AG08396 (cell line): Measurements from ENCODE around the gene ZNF835.

Source experiments
- DNase-seq: peaks from one replicate; pipeline ENCODE4 v3.0.0; 2012; ENCODE audit warnings: low spot score, mixed read lengths

ZNF835 gene

GRCh38 chr19:56663931-56664500 lies 7.5 kb downstream of the ZNF835 start:
- no peak for DNase-seq

- DNase-seq = no peak
These were observed 10.3 kb downstream of the ZNF835 start for GRCh38 chr19:56661248-56661647.

DNA sequence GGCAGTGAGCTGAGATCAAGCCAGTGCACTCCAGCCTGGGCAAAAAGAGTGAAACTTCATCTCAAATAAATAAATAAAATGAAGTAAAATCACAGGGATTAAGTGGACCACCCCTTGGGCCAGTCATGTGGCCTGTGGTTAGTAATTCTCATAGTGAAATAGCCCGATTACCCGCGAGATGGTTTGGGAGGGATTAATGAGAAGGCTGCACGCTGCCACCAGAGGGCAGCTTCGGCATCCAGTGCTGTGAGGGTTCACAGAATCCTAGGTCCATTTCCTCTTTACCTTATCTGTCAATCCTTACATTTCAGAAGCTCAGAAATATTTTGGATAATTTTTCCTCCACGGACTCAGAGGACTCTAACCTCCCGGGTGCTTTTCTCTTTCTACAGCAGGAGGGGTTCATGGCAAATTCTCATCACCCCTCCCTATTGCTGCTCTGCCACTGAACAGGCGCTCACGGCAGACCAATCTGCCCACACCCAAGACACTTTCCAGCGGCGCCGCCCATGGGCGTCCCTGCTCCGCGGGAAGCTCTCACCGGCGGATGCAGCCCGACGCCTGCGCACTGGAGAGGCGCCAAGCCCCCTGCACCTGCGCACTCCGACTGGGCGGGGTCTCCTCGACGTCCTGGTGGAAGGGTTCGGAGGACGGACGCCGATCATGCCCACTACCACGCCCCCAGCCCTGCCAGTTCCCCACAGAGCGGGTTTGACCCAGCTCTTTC lies 11.0 kb downstream of the ZNF835 start:
- no peak for DNase-seq

DNA sequence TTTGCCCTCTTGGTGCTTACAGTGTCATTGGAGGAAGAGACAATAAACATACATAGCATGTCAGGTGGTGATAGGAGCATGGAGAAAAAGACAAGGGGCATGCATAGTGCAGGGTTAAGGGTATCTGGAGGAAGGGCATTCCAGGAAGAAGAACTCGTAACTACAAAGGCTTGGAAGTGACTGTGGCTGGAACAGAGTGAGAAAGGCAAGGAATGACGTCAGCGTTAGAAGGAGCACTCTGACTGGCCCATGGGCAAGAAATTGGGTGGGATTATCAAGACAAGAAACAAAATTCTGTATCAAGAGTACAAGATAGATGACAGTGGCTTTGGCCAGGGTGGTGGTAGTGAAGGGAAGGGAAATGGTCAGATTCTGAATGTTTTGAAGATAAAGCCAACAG lies 17.4 kb downstream of the ZNF835 start:
- no peak for DNase-seq

DNA sequence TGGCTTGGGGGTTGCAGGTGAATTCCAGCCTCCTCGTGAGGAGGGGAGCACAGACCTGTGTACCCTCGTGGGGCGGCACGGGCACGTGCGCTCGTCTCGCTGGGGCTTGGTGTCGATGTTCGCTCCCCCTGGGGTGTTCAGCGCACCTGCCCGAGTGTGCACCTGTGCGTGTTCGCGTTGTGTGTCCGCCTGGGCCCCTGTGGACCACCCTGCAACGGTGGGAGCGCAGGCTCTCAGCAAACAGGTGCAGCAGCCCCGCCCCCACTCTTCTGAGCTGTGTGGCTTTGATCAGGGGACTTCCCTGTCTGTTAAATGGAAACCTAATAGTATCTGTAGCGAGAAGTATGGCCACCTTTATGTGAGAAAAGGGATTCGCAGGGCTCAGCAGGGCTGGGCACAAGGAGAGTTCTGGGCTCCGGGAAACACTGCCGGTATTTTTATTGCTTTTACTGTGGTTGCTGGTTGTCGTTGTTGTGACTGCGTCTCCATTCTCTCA lies 28.0 kb downstream of the ZNF835 start:
- no peak for DNase-seq

GRCh38 chr19:56642711-56643459 lies 28.7 kb downstream of the ZNF835 start, which contains the start of gene SMIM17:
Gene SMIM17, plus strand, starts transcription at chr19:56643159. Its CDS starts 2,509 bp downstream, at chr19:56645668.
- DNase-seq = no peak

GRCh38 chr19:56639217-56639616 lies 32.3 kb downstream of the ZNF835 start:
- no peak for DNase-seq

DNA sequence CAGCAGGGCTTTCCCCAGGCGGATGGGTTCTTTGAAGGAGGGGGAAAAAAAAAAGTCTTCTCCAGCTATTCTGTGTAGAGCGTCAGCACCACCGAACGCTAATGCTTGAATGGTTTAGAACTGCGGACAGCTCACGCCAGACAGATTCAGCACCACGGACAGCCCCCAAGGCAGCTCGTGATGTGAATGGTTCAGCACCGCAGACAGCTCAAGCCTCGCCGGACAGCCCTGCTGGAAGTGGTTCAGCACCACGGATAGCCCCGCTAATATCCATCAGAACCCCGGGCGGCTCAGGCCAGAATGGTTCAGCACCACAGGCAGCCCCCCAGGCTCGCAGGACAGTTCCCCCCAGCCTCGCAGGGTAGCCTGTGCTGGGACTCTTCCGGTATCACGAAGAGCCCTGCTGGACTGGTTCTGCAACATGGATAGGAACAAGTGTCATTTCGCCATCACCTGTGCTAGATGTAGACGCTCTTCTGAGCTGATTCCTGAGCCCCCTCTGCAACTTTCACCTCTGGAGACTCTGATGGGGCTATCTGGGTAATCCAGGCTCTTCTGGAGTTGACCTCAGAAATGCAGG lies 33.5 kb downstream of the ZNF835 start:
- peak; percentile 78 for DNase-seq

- DNase-seq = no peak
These were observed 38.5 kb downstream of the ZNF835 start for GRCh38 chr19:56633021-56633420.

- DNase-seq = no peak
These were observed 45.8 kb downstream of the ZNF835 start for GRCh38 chr19:56625708-56626107.

- DNase-seq = no peak
These were observed 48.6 kb downstream of the ZNF835 start for GRCh38 chr19:56623006-56623405.

DNA sequence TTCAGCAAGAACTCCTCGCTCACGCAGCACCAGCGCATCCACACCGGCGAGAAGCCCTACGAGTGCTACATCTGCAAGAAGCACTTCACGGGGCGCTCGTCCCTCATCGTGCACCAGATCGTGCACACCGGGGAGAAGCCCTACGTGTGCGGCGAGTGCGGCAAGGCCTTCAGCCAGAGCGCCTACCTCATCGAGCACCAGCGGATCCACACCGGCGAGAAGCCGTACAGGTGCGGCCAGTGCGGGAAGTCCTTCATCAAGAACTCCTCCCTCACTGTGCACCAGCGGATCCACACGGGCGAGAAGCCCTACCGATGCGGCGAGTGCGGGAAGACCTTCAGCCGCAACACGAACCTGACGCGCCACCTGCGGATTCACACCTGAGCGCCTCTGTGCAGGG lies 49.2 kb downstream of the ZNF835 start:
- no peak for DNase-seq

GRCh38 chr19:56619121-56619520 lies 52.4 kb downstream of the ZNF835 start:
- DNase-seq = no peak

- DNase-seq = no peak
These were observed 54.0 kb downstream of the ZNF835 start for GRCh38 chr19:56617531-56617930.

GRCh38 chr19:56613639-56614038 lies 57.9 kb downstream of the ZNF835 start:
- DNase-seq = no peak

GRCh38 chr19:56612737-56613136 lies 58.8 kb downstream of the ZNF835 start:
- no peak for DNase-seq
